ENCODE measurements around the gene UBE2E2.

The UBE2E2 gene

GRCh38 chr3:23202921-23203707 lies at the start of gene UBE2E2:
UBE2E2 (plus strand) TSS chr3:23203327.
- H3K4me1 ChIP-seq: peaks cover 17% of the 10 kb centered on the region
- no peaks in the 10 kb centered on the region for H3K9me3 ChIP-seq
- peak; percentile 68 to 79 for DNase-seq (ENCODE audit: low spot score in 2 of 2)
- H3K4me3 ChIP-seq: peak within 1 kb of the TSS; percentile 80
- in situ Hi-C loops (cut with MboI; ENCODE audit: low sequenced_read_pairs): no loop called here
- no peaks in the 10 kb centered on the region for H3K36me3 ChIP-seq (replicated peaks)
- H3K27me3 ChIP-seq (ENCODE audit: low read depth): no peaks in the 10 kb centered on the region

- H3K4me1 ChIP-seq: no peaks in the 10 kb centered on the region
- no peaks in the 10 kb centered on the region for H3K36me3 ChIP-seq (replicated peaks)
- H3K27me3 ChIP-seq (ENCODE audit: low read depth): peaks cover 7% of the 10 kb centered on the region
- in situ Hi-C loops (cut with MboI; ENCODE audit: low sequenced_read_pairs): no loop called here
- no peak for DNase-seq (ENCODE audit: low spot score in 2 of 2)
- no peak overlapping the region for H3K4me3 ChIP-seq
- no peaks in the 10 kb centered on the region for H3K9me3 ChIP-seq
Observed at GRCh38 chr3:23153436-23153835, 49.7 kb upstream of the UBE2E2 start.

GRCh38 chr3:23157331-23157730 lies 45.8 kb upstream of the UBE2E2 start:
- Histone ChIP-seq H3K4me1 (no peaks in the 10 kb centered on the region), H3K9me3 (no peaks in the 10 kb centered on the region), H3K4me3 (no peak overlapping the region), H3K27me3 (ENCODE audit: low read depth) (peaks cover 23% of the 10 kb centered on the region), H3K36me3 (replicated peaks) (no peaks in the 10 kb centered on the region)
- in situ Hi-C loops (cut with MboI; ENCODE audit: low sequenced_read_pairs): no loop called here
- no peak for DNase-seq (ENCODE audit: low spot score in 2 of 2)

GRCh38 chr3:23159929-23160328 lies 43.2 kb upstream of the UBE2E2 start:
- Histone ChIP-seq H3K9me3 (no peaks in the 10 kb centered on the region), H3K27me3 (ENCODE audit: low read depth) (peaks cover 31% of the 10 kb centered on the region), H3K4me3 (no peak overlapping the region), H3K4me1 (no peaks in the 10 kb centered on the region), H3K36me3 (replicated peaks) (no peaks in the 10 kb centered on the region)
- DNase-seq (ENCODE audit: low spot score in 2 of 2): no peak
- in situ Hi-C loops (cut with MboI; ENCODE audit: low sequenced_read_pairs): no loop called here

- in situ Hi-C loops (cut with MboI; ENCODE audit: low sequenced_read_pairs): no loop called here
- Histone ChIP-seq H3K27me3 (ENCODE audit: low read depth) (peaks cover 31% of the 10 kb centered on the region), H3K36me3 (replicated peaks) (no peaks in the 10 kb centered on the region), H3K9me3 (no peaks in the 10 kb centered on the region), H3K4me3 (no peak overlapping the region), H3K4me1 (no peaks in the 10 kb centered on the region)
- no peak for DNase-seq (ENCODE audit: low spot score in 2 of 2)
Observed at GRCh38 chr3:23161308-23161707, 41.8 kb upstream of the UBE2E2 start.

- H3K4me1 ChIP-seq: no peaks in the 10 kb centered on the region
- no peaks in the 10 kb centered on the region for H3K36me3 ChIP-seq (replicated peaks)
- H3K4me3 ChIP-seq: no peak overlapping the region
- no peak for DNase-seq (ENCODE audit: low spot score in 2 of 2)
- no peaks in the 10 kb centered on the region for H3K9me3 ChIP-seq
- H3K27me3 ChIP-seq (ENCODE audit: low read depth): peaks cover 31% of the 10 kb centered on the region
- in situ Hi-C loops (cut with MboI; ENCODE audit: low sequenced_read_pairs): no loop called here
Observed at GRCh38 chr3:23161896-23162570, 41.1 kb upstream of the UBE2E2 start.

GRCh38 chr3:23162934-23163333 lies 40.2 kb upstream of the UBE2E2 start:
- H3K9me3 ChIP-seq: no peaks in the 10 kb centered on the region
- no peaks in the 10 kb centered on the region for H3K36me3 ChIP-seq (replicated peaks)
- DNase-seq (ENCODE audit: low spot score in 2 of 2): no peak
- in situ Hi-C loops (cut with MboI; ENCODE audit: low sequenced_read_pairs): no loop called here
- no peak overlapping the region for H3K4me3 ChIP-seq
- no peaks in the 10 kb centered on the region for H3K4me1 ChIP-seq
- H3K27me3 ChIP-seq (ENCODE audit: low read depth): peaks cover 26% of the 10 kb centered on the region

- DNase-seq (ENCODE audit: low spot score in 2 of 2): no peak
- no peaks in the 10 kb centered on the region for H3K36me3 ChIP-seq (replicated peaks)
- no peaks in the 10 kb centered on the region for H3K9me3 ChIP-seq
- H3K4me1 ChIP-seq: no peaks in the 10 kb centered on the region
- in situ Hi-C loops (cut with MboI; ENCODE audit: low sequenced_read_pairs): no loop called here
- H3K27me3 ChIP-seq (ENCODE audit: low read depth): peaks cover 19% of the 10 kb centered on the region
- no peak overlapping the region for H3K4me3 ChIP-seq
Observed at GRCh38 chr3:23164746-23165145, 38.4 kb upstream of the UBE2E2 start.

GRCh38 chr3:23165571-23165970 lies 37.6 kb upstream of the UBE2E2 start:
- Histone ChIP-seq H3K27me3 (ENCODE audit: low read depth) (peaks cover 17% of the 10 kb centered on the region), H3K9me3 (no peaks in the 10 kb centered on the region), H3K4me1 (no peaks in the 10 kb centered on the region), H3K4me3 (no peak overlapping the region), H3K36me3 (replicated peaks) (no peaks in the 10 kb centered on the region)
- in situ Hi-C loops (cut with MboI; ENCODE audit: low sequenced_read_pairs): no loop called here
- DNase-seq (ENCODE audit: low spot score in 2 of 2): no peak

- DNase-seq (ENCODE audit: low spot score in 2 of 2): no peak
- H3K36me3 ChIP-seq (replicated peaks): no peaks in the 10 kb centered on the region
- no peaks in the 10 kb centered on the region for H3K4me1 ChIP-seq
Observed at GRCh38 chr3:23166276-23166675, 36.9 kb upstream of the UBE2E2 start.

GRCh38 chr3:23166845-23167244 lies 36.3 kb upstream of the UBE2E2 start:
- Histone ChIP-seq H3K9me3 (no peaks in the 10 kb centered on the region), H3K4me3 (no peak overlapping the region), H3K36me3 (replicated peaks) (no peaks in the 10 kb centered on the region), H3K4me1 (no peaks in the 10 kb centered on the region), H3K27me3 (ENCODE audit: low read depth) (peaks cover 11% of the 10 kb centered on the region)
- no peak for DNase-seq (ENCODE audit: low spot score in 2 of 2)
- in situ Hi-C loops (cut with MboI; ENCODE audit: low sequenced_read_pairs): no loop called here

More at GRCh38 chr3:23166276-23166675, 36.9 kb upstream of the UBE2E2 start:
- peaks cover 15% of the 10 kb centered on the region for H3K27me3 ChIP-seq (ENCODE audit: low read depth)
- H3K4me3 ChIP-seq: no peak overlapping the region
- in situ Hi-C loops (cut with MboI; ENCODE audit: low sequenced_read_pairs): no loop called here
- H3K9me3 ChIP-seq: no peaks in the 10 kb centered on the region

- H3K36me3 ChIP-seq (replicated peaks): no peaks in the 10 kb centered on the region
- H3K4me1 ChIP-seq: no peaks in the 10 kb centered on the region
- H3K9me3 ChIP-seq: no peaks in the 10 kb centered on the region
- H3K27me3 ChIP-seq (ENCODE audit: low read depth): peaks cover 19% of the 10 kb centered on the region
- no peak overlapping the region for H3K4me3 ChIP-seq
- in situ Hi-C loops (cut with MboI; ENCODE audit: low sequenced_read_pairs): no loop called here
- no peak for DNase-seq (ENCODE audit: low spot score in 2 of 2)
Observed at GRCh38 chr3:23169551-23169950, 33.6 kb upstream of the UBE2E2 start.

- Histone ChIP-seq H3K4me3 (no peak overlapping the region), H3K27me3 (ENCODE audit: low read depth) (peaks cover 19% of the 10 kb centered on the region), H3K36me3 (replicated peaks) (no peaks in the 10 kb centered on the region), H3K4me1 (no peaks in the 10 kb centered on the region), H3K9me3 (no peaks in the 10 kb centered on the region)
- in situ Hi-C loops (cut with MboI; ENCODE audit: low sequenced_read_pairs): no loop called here
- DNase-seq (ENCODE audit: low spot score in 2 of 2): no peak
Observed at GRCh38 chr3:23170291-23170690, 32.8 kb upstream of the UBE2E2 start.

- in situ Hi-C loops (cut with MboI; ENCODE audit: low sequenced_read_pairs): no loop called here
- Histone ChIP-seq H3K27me3 (ENCODE audit: low read depth) (peaks cover 26% of the 10 kb centered on the region), H3K9me3 (no peaks in the 10 kb centered on the region), H3K36me3 (replicated peaks) (no peaks in the 10 kb centered on the region), H3K4me1 (no peaks in the 10 kb centered on the region), H3K4me3 (no peak overlapping the region)
- DNase-seq (ENCODE audit: low spot score in 2 of 2): no peak
Observed at GRCh38 chr3:23172059-23172458, 31.1 kb upstream of the UBE2E2 start.

Measured in HAP-1 (cell line).